Mononuclear cell (primary cell): Measurements from ENCODE around the gene ITSN2. TPM values are rescaled to one million over a fixed set of nuclear protein-coding genes. Genes with fewer than 3 reads are reported as not detected.

Experiments used
- H3K27me3 ChIP-seq: 2 replicates; pipeline ENCODE4 v1.6.0; 2011; ENCODE audit warnings: low read length, control low read depth; ENCODE audit not compliant: insufficient read depth
- H3K4me1 ChIP-seq: 2 replicates; pipeline ENCODE4 v1.5.1; 2011; ENCODE audit warnings: mild to moderate bottlenecking, low read length, control low read depth; ENCODE audit not compliant: insufficient read depth
- H3K4me3 ChIP-seq: 2 replicates; pipeline ENCODE4 v1.5.1; 2011; ENCODE audit warnings: mild to moderate bottlenecking, low read length, moderate library complexity
- H3K9me3 ChIP-seq: 2 replicates; pipeline ENCODE4 v1.5.1; 2011; ENCODE audit warnings: low read depth, mild to moderate bottlenecking, control low read depth, low read length
- total RNA-seq: library from RNA; depleted of rRNA; stranded (reverse); fragments of >200 nt; gene quantifications from one replicate; pipeline ENCODE4 v1.2.3, GENCODE V29; 2012

The ITSN2 gene
- total RNA-seq, 1 donor = 102 TPM

DNA sequence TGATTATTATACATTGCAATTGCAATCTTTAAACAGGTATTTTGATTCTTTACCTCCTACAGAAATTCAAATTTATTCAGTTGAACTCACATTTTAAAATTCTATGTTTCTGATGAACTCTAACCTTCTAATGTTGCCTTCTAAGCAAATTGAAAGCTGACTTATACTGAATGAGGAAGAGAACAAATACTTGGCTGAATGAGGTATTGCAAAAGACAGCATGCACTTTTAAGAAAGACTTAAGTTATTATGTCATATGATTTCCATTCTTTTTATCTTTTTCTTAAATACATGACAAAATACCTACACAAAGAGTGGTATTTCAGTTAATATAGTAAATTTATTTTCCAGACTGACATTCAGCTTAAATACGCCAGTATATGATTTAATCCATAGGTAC, 120.8 kb downstream of the ITSN2 start:
- H3K4me1 ChIP-seq = no peaks in the 10 kb centered on the region
- no peak overlapping the region for H3K4me3 ChIP-seq
- no peaks in the 10 kb centered on the region for H3K9me3 ChIP-seq
- H3K27me3 ChIP-seq = no peaks in the 10 kb centered on the region

DNA sequence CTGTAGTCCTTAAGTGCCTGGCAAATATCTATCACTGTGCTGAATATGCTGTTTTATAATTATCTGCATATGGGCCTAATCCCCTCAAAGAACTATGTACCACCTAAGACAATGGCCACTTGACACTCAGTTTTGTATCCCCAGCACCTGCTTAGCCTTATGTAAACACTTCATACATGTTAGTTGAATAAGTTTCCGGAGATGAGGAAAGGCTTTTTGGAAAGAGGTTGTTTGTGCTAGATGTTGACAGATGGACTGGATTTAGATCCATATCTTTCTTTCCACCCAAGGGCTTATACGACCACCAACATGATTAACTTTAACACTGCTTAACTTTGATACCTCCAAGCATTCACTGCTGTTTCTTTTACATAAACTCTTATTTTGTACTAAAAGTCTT, 122.2 kb downstream of the ITSN2 start:
- Histone ChIP-seq H3K27me3 (no peaks in the 10 kb centered on the region), H3K9me3 (no peaks in the 10 kb centered on the region), H3K4me1 (no peaks in the 10 kb centered on the region), H3K4me3 (no peak overlapping the region)

DNA sequence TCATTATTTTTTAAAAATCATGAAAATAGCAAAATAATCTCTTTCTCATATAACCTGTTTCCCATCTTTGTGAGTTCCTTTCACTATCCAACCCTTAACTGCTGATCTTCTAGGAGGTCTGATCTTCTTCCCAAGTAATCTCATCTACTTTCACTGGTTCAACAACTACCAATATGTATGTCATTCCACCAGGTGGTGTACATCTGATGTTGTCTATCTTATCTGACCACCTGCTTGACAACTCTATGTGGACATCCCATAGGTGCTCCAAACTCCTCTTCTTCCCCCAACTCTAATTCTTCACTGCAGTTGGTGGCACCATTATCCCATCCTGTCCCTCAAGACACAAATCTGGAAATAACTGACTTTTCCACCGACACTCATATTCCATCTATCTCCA, 123.0 kb downstream of the ITSN2 start:
- Histone ChIP-seq H3K4me3 (no peak overlapping the region), H3K9me3 (no peaks in the 10 kb centered on the region), H3K27me3 (no peaks in the 10 kb centered on the region), H3K4me1 (no peaks in the 10 kb centered on the region)

DNA sequence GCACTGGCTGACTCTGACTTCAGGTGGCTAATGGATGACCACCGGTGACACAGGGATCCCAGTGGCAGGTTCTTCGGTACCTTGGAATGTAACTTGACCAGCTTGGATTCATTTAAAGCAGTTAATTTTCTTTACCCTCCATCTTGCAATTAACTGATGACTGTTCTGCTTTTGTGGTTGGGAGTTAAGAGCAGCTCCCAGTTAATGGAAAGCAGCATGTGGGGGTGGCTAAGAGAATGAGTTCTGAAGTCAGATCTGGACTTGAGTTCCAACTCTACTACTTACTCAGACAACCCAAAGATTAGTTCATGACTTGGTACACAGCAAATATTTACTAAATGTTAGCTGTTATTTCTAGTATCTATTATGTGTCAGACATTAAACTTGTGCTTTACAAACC, 127.0 kb downstream of the ITSN2 start:
- Histone ChIP-seq H3K9me3 (no peaks in the 10 kb centered on the region), H3K4me1 (no peaks in the 10 kb centered on the region), H3K27me3 (no peaks in the 10 kb centered on the region), H3K4me3 (no peak overlapping the region)

DNA sequence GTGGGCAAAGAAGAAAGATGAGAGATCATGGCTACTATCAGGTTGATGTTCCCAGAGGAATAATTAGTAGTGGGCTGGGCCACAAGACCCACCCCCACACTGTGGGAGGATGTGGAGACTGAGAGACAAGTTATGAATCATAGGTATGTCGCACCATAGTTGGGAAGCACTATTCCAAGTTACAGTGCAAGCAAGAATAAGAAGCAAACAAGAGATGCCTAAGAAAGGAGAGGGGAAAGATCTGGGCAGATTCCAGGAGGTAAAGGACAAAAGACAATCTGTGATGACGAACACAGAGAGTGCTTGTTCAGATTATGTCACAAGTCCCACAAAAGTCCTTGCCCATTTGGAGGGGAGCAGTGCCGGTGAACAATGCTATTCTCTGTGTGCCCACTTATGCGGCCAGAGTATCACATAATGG, 128.9 kb downstream of the ITSN2 start:
- H3K9me3 ChIP-seq = no peaks in the 10 kb centered on the region
- H3K4me3 ChIP-seq = no peak overlapping the region
- no peaks in the 10 kb centered on the region for H3K27me3 ChIP-seq

DNA sequence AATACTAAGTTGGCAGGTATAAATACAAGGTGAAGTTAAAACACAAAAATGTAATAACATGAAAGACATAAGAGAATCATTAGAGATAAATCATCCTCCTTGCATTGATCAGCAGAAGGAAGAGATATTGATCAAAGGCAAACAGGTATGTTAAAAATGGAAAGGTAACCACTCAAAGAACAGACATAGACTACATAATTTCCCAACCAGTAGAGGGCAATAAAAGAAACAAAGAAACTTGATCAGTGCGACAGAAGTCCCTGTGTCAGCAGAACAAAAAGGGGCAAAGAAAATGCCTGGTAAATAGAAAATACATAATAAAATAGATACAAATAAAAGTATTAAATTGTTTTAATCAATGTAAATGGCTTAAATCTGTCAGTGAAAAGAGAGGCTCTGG, 131.9 kb downstream of the ITSN2 start:
- Histone ChIP-seq H3K4me3 (no peak overlapping the region), H3K9me3 (no peaks in the 10 kb centered on the region), H3K4me1 (no peaks in the 10 kb centered on the region), H3K27me3 (no peaks in the 10 kb centered on the region)

More for the DNA sequence above, 128.9 kb downstream of the ITSN2 start:
- H3K4me1 ChIP-seq = no peaks in the 10 kb centered on the region

DNA sequence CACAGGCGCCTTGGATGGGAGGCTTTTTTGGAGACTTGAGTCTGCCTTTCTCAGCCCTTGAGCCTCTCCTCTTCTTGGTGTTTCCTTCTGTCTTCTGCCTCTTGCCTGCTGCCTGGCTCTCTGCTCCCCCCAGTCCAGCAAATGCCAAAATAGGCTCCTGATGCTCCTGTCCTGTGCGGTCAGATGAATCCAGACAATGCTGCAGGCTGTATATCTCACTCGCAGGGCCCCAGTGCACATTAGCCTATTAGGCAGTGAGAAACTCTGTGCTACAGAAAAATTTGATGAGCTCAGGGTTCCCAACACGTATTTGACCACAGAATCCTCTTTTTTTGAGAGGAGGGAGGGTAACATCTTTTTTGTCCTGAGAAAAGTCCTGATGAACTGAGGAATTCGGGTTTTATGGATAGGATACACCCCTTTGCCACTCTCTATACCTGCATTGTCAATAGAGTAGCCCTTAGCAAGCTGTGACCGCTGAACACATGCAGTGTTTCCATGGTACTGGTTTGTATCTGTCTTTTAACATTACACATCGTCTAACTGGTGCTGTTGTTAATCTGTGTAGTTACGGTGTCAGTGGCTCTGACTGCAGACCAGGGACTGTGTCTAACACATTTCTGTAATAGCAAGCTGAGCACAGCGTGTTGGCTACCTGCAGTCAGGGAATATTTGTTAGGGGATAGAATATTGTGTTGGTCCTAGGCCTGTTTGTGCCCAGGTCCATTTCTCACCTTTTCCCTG, 134.7 kb downstream of the ITSN2 start:
- no peaks in the 10 kb centered on the region for H3K9me3 ChIP-seq
- H3K4me1 ChIP-seq = no peaks in the 10 kb centered on the region
- no peak overlapping the region for H3K4me3 ChIP-seq
- no peaks in the 10 kb centered on the region for H3K27me3 ChIP-seq

DNA sequence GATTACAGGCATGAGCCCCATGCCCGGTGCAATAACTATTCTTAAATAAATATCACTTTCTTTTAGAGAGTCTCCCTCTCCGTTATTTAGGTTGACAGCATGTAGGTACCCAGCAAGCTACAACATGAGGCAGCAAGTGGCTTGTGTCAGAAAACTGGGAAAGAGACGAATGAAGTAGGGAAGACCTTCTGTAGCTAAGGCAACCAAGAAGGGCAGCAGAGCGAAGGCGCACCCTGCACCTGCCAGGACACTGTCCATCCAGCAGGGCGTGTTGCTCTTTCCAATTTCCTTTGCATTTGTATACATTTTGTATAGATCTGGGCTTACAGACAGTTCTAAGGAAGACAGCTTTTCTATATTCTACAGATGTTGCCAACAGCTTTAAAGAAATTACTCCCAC, 137.4 kb downstream of the ITSN2 start:
- H3K9me3 ChIP-seq = no peaks in the 10 kb centered on the region
- H3K4me3 ChIP-seq = no peak overlapping the region
- H3K27me3 ChIP-seq = no peaks in the 10 kb centered on the region
- no peaks in the 10 kb centered on the region for H3K4me1 ChIP-seq

DNA sequence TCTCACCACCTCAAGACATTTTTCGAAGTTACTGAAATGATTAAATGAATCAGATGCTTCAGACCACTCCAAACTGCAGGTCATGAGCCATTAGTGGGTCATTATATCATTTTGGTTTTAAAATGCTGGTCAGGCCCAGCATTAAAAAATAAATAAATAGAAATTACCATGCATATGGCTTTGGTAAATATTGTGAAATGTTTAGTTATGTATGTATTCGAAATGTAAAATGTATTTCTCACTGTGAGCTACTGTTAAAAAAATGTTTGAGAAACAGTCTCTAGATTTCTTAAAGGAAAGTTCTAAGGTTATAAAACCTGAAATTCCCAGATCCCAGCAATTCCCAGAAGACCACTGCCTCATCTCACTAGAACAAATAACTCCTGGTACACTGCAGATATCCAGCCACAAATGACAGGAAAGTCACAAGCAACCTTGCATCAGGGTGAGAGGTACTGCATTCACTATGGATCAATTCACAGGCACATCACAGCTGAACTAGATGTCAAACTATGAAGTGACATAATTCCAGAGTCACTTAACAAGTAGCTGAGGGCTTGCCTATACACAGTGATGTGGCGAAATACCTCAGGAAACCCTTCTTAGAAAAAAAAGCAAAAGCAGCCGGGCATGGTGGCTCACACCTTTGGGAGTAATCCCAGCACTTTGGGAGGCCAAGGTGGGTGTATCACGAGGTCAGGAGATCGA, 138.8 kb downstream of the ITSN2 start:
- Histone ChIP-seq H3K4me3 (no peak overlapping the region), H3K27me3 (no peaks in the 10 kb centered on the region), H3K4me1 (no peaks in the 10 kb centered on the region), H3K9me3 (no peaks in the 10 kb centered on the region)

DNA sequence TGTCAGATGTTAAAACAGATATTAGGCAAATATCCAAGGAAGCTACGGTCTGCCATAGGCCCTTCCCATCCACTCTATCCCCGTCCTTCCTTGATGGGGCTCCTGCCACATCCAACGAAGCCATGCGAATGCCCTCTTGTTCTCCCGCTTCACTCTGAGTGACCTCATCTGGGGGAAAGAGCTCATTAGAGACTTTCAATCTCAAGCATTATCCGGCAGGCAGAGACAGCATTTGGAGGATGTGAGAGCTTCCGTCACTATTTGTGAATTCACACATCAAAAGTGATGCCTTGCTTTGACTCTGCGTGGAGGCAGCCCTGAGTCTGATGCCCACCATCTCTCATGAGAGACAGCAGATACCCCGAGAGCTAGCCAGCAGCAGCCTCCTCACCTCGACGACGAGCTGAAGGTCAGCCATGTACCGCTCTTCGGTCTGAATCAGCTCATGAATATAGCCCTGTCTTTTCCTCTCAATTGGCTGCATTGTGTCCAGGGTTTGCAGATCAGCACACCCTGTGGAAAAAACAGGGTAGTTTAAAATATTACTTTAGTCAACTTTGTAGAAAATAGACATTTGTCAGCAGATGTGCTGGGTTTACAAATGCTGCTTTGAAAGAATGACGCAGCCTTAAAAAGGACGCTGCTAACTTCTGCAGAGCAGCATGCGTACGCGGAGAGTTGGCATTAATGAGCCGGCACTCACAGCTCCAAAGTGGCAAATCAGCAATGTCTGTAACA, 139.6 kb downstream of the ITSN2 start:
- Histone ChIP-seq H3K4me1 (no peaks in the 10 kb centered on the region), H3K9me3 (no peaks in the 10 kb centered on the region), H3K27me3 (no peaks in the 10 kb centered on the region), H3K4me3 (no peak overlapping the region)

DNA sequence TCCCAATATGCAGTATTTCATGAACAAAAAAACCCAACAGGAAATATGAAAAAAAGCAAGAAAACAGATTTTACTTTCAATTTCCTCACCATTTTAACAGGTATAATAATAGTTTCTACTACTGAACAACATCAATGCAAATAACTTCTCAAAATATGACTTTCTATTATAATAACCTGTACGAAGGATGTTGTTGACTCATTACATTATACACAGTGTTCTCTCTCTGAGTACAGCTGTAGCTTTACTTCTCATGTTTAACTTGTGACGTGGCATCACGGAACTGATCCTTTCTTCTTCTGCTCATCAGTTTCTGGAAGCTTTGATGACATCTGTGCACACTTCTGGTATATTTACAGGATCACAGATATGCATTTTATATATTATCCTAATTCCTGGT, 145.5 kb downstream of the ITSN2 start:
- H3K27me3 ChIP-seq = no peaks in the 10 kb centered on the region
- no peaks in the 10 kb centered on the region for H3K9me3 ChIP-seq
- H3K4me1 ChIP-seq = no peaks in the 10 kb centered on the region
- H3K4me3 ChIP-seq = no peak overlapping the region

DNA sequence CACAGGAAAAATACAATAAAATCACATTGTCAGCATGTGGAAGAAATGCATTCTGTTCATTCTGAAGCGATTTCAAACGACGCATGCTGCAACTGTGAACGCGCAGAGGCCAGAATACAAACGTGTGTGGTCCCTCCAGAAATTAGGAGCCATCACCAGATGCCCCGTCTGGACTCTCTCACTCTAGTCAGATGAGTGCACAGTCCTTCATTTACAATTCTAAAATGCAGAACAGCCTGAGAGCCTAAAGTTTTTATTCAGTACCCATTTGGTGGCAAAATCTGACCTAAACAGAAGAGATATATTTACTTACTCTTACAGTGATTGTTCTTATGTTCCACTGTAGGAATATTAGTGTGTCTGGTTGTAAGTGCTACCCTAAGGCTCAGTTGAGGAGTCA, 148.9 kb downstream of the ITSN2 start:
- Histone ChIP-seq H3K4me3 (no peak overlapping the region), H3K9me3 (no peaks in the 10 kb centered on the region), H3K4me1 (no peaks in the 10 kb centered on the region), H3K27me3 (no peaks in the 10 kb centered on the region)

DNA sequence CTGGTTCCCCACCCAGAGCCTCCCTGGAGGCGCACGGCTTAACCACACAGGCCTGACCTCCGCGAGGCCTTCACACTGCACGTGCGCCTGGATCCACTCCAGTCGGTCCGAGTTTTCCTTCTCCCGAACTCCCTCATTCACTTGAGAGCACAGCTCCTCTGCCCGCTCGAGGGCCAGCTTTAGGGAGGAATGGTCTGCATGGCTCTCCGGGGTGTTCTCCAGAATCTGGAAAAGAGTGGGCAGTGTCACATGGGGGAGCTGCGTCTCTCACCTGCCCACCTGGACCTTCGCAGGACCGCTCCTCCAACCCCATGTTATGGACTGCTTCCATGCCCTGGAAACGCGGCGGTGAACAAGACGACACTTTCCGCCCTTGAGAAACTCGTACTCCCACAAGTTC, 149.6 kb downstream of the ITSN2 start:
- no peaks in the 10 kb centered on the region for H3K27me3 ChIP-seq
- H3K9me3 ChIP-seq = no peaks in the 10 kb centered on the region
- no peaks in the 10 kb centered on the region for H3K4me1 ChIP-seq
- no peak overlapping the region for H3K4me3 ChIP-seq

DNA sequence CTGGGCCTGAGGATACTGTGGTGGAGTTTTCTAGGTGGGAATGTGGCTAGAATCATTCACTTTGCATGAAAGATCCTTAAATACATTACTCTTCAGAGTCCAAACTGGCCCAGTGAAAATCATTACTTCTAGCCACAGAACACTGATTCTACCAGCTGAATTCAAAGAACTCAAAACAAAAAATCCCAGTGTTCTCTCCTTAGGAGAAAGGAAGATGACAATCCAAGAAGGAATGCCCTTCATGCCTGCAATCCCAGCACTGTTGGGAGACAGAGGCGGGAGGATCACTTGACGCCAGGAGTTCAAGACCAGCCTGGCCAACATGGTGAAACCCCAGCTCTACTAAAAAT, 150.3 kb downstream of the ITSN2 start:
- H3K27me3 ChIP-seq = no peaks in the 10 kb centered on the region

DNA sequence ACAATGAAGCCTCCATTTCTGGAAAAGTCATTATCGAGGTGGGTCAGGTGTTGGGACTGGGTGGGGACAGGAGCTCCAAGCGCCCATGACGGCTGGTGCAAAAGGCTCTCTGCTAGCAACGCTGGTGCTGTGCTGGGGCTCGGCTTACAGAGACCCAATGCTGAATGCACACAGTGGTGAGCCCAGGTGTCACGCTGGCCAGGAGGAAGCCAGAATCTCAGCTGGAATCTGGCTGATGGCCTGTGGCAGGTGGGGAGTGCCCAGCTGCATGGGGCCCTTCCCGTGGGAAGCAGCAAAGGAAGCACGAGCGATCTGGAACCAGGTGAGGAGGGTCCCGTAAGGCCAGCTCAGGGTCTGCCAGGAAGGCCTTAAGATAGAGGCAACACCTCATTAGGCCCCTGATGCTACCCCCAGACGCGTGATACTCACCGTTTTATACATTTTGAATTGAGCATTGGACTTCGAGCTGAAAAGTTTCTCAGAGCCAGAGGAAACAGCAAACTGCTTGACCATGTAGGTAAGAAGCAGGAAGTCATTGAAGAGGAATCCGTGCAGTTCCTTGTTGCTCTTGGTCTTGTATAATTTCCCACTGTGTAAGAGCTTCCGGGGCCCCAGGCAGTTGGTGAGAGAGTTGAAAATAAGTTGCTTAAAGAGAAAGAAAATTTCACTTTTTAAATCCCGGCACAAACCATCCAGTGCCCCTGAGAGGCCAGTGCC, 150.8 kb downstream of the ITSN2 start:
- H3K4me1 ChIP-seq = no peaks in the 10 kb centered on the region

More for the DNA sequence above, 150.3 kb downstream of the ITSN2 start:
- Histone ChIP-seq H3K4me1 (no peaks in the 10 kb centered on the region), H3K9me3 (no peaks in the 10 kb centered on the region), H3K4me3 (no peak overlapping the region)

More for the DNA sequence above, 150.8 kb downstream of the ITSN2 start:
- Histone ChIP-seq H3K9me3 (no peaks in the 10 kb centered on the region), H3K27me3 (no peaks in the 10 kb centered on the region), H3K4me3 (no peak overlapping the region)
